ENCODE results near the gene NEK11.

GRCh38 chr3:131370935-131371687 lies 344.4 kb downstream of the NEK11 start:
- TF ChIP-seq CTCF (IDR thresholded peaks at IDR 0.05) (no peak), REST (IDR thresholded peaks at IDR 0.05; ENCODE audit: insufficient read depth in 1 of 2, low read depth in 2 of 2, low read length in 1 of 2) (no peak), POLR2AphosphoS5 (IDR thresholded peaks at IDR 0.05; ENCODE audit: low read depth, low read length) (no peak), TCF7L2 (IDR thresholded peaks at IDR 0.05; ENCODE audit: low read depth, low read length) (no peak), SIN3A (IDR thresholded peaks at IDR 0.05; ENCODE audit: borderline replicate concordance, insufficient read depth, low read depth, low read length) (no peak)

All from Panc1 (cell line).